ENCODE measurements around the gene IQSEC3.

IQSEC3 gene

GRCh38 chr12:101969-102878, 35.7 kb downstream of the IQSEC3 start:
- no peak overlapping the region for H3K4me3 ChIP-seq (replicated peaks in 1 of 2; ENCODE audit: low read depth in 2 of 2, low read length in 2 of 2)
- no peak for TF ChIP-seq CTCF (IDR thresholded peaks at IDR 0.05; ENCODE audit: low read depth, low read length)
- peak in 1 of 2 donors; percentile 3 for DNase-seq (ENCODE audit: low read depth in 2 of 2)

GRCh38 chr12:102879-103168, 36.3 kb downstream of the IQSEC3 start:
- no peak overlapping the region for H3K4me3 ChIP-seq (replicated peaks in 1 of 2; ENCODE audit: low read depth in 2 of 2, low read length in 2 of 2)
- no peak for DNase-seq (ENCODE audit: low read depth in 2 of 2)
- TF ChIP-seq CTCF (IDR thresholded peaks at IDR 0.05; ENCODE audit: low read depth, low read length), result no peak

GRCh38 chr12:103169-103981, 36.8 kb downstream of the IQSEC3 start:
- TF ChIP-seq CTCF (IDR thresholded peaks at IDR 0.05; ENCODE audit: low read depth, low read length), result no peak
- no peak for DNase-seq (ENCODE audit: low read depth in 2 of 2)
- H3K4me3 ChIP-seq (replicated peaks in 1 of 2; ENCODE audit: low read depth in 2 of 2, low read length in 2 of 2), result no peak overlapping the region

- H3K4me3 ChIP-seq (replicated peaks in 1 of 2; ENCODE audit: low read depth in 2 of 2, low read length in 2 of 2), result no peak overlapping the region
- no peak for TF ChIP-seq CTCF (IDR thresholded peaks at IDR 0.05; ENCODE audit: low read depth, low read length)
- no peak for DNase-seq (ENCODE audit: low read depth in 2 of 2)
Measured at GRCh38 chr12:104551-105081, 38.0 kb downstream of the IQSEC3 start.

GRCh38 chr12:105696-106095, 39.1 kb downstream of the IQSEC3 start:
- DNase-seq (ENCODE audit: low read depth in 2 of 2), result no peak
- no peak for TF ChIP-seq CTCF (IDR thresholded peaks at IDR 0.05; ENCODE audit: low read depth, low read length)
- H3K4me3 ChIP-seq (replicated peaks in 1 of 2; ENCODE audit: low read depth in 2 of 2, low read length in 2 of 2), result no peak overlapping the region

- no peak for TF ChIP-seq CTCF (IDR thresholded peaks at IDR 0.05; ENCODE audit: low read depth, low read length)
- peak in 1 of 2 donors; percentile 32 for DNase-seq (ENCODE audit: low read depth in 2 of 2)
- H3K4me3 ChIP-seq (replicated peaks in 1 of 2; ENCODE audit: low read depth in 2 of 2, low read length in 2 of 2), result no peak overlapping the region
Measured at GRCh38 chr12:106118-106591, 39.6 kb downstream of the IQSEC3 start.

All from cardiac fibroblast (primary cell).